Activated CD8-positive, alpha-beta T cell treated with anti-CD3 and anti-CD28 coated beads for 36 hours (primary cell): ENCODE data around the gene KRT37. TPM values are rescaled to one million over a fixed set of nuclear protein-coding genes. Genes with fewer than 3 reads are reported as not detected.

Source experiments
- ATAC-seq: fragments of 200-7000 bp; cut with Tn5 transposase; one replicate; pipeline ENCODE4 v1.10.0; 2021; ENCODE audit warnings: mild to moderate bottlenecking, moderate library complexity
- CTCF ChIA-PET: fragments of 350-600 bp; sonication (Branson Sonifier 250); formaldehyde crosslinking; loops from one replicate; lab custom pipeline; 2021; ENCODE audit warnings: antibody characterized with exemption; lab: Charles Lee
- POLR2A ChIA-PET: fragments of 350-600 bp; sonication (Branson Sonifier 250); formaldehyde crosslinking; loops from one replicate; lab custom pipeline; 2021; ENCODE audit warnings: antibody characterized with exemption; lab: Charles Lee
- DNase-seq: peaks from one replicate; pipeline ENCODE4 v3.0.0-alpha.2; 2020
- H3K27ac Mint-ChIP-seq: one replicate; pipeline ENCODE4 v1.8.0; 2021; ENCODE audit warnings: mild to moderate bottlenecking, mixed read lengths
- H3K27me3 Mint-ChIP-seq: one replicate; pipeline ENCODE4 v1.8.0; 2021; ENCODE audit warnings: mixed read lengths
- H3K36me3 Mint-ChIP-seq: one replicate; pipeline ENCODE4 v1.8.0; 2021; ENCODE audit warnings: low read depth, mixed read lengths
- H3K4me1 Mint-ChIP-seq: one replicate; pipeline ENCODE4 v1.8.0; 2021; ENCODE audit warnings: low read depth, mixed read lengths
- H3K4me3 Mint-ChIP-seq: one replicate; pipeline ENCODE4 v1.8.0; 2021; ENCODE audit warnings: mild to moderate bottlenecking, moderate library complexity, mixed read lengths
- H3K9me3 Mint-ChIP-seq: one replicate; pipeline ENCODE4 v1.8.0; 2021; ENCODE audit warnings: mixed read lengths
- CTCF ChIP-seq: fragments of 200-600 bp; IDR thresholded peaks from one replicate; pipeline ENCODE4 v1.8.0; 2022; ENCODE audit warnings: antibody characterized with exemption, mild to moderate bottlenecking
- intact Hi-C: fragments of 100-400 bp; cut with micrococcal nuclease; formaldehyde crosslinking; loops from one replicate; pipeline ENCODE4 v1.10.0; 2022
- total RNA-seq, 2 experiments: library from RNA; stranded (reverse); gene quantifications; one replicate each; pipeline ENCODE4 v1.2.3, GENCODE V29; 2021

Gene KRT37
- total RNA-seq, 2 experiments from 2014 or later, result not detected

GRCh38 chr17:41464173-41464572 is 39.8 kb upstream of the KRT37 start:
- ChIA-PET POLR2A (no interaction called here), CTCF (interaction anchor here (1.4 kb wide), 1 partner anchor 23 kb away, joined by 3 read pairs; no protein-coding TSS in a partner anchor)
- H3K9me3 Mint-ChIP-seq, result no peaks in the 10 kb centered on the region
- H3K4me1 Mint-ChIP-seq, result no peaks in the 10 kb centered on the region
- no peak for ATAC-seq
- H3K36me3 Mint-ChIP-seq, result no peaks in the 10 kb centered on the region
- no peak overlapping the region for H3K27ac Mint-ChIP-seq
- DNase-seq, result no peak
- H3K27me3 Mint-ChIP-seq, result peaks cover 2% of the 10 kb centered on the region
- no peak for TF ChIP-seq CTCF
- H3K4me3 Mint-ChIP-seq, result no peak overlapping the region
- intact Hi-C loops, result no loop called here

- no peaks in the 10 kb centered on the region for H3K9me3 Mint-ChIP-seq
- no peaks in the 10 kb centered on the region for H3K4me1 Mint-ChIP-seq
- H3K4me3 Mint-ChIP-seq, result no peak overlapping the region
- H3K36me3 Mint-ChIP-seq, result no peaks in the 10 kb centered on the region
- ATAC-seq, result no peak
- POLR2A ChIA-PET, result no interaction called here
- intact Hi-C loops, result no loop called here
- no peak for TF ChIP-seq CTCF
- no peak overlapping the region for H3K27ac Mint-ChIP-seq
- CTCF ChIA-PET, result interaction anchor here (0.9 to 1.4 kb wide), 3 partner anchors 11 to 25 kb away, joined by 3 read pairs; no protein-coding TSS in a partner anchor
- H3K27me3 Mint-ChIP-seq, result peaks cover 2% of the 10 kb centered on the region
- DNase-seq, result no peak
Observed at GRCh38 chr17:41463746-41464145, 39.4 kb upstream of the KRT37 start.

- intact Hi-C loops, result no loop called here
- Mint-ChIP-seq H3K27me3 (no peaks in the 10 kb centered on the region), H3K27ac (no peak overlapping the region), H3K9me3 (no peaks in the 10 kb centered on the region), H3K4me3 (no peak overlapping the region), H3K36me3 (no peaks in the 10 kb centered on the region), H3K4me1 (no peaks in the 10 kb centered on the region)
- ChIA-PET CTCF (interaction anchor here (1.3 to 2.7 kb wide), 2 partner anchors 10 to 24 kb away, joined by 3 to 8 read pairs; no protein-coding TSS in a partner anchor), POLR2A (no interaction called here)
- DNase-seq, result no peak
- ATAC-seq, result no peak
- TF ChIP-seq CTCF, result no peak
Observed at GRCh38 chr17:41462705-41463104, 38.3 kb upstream of the KRT37 start.

- Mint-ChIP-seq H3K36me3 (no peaks in the 10 kb centered on the region), H3K4me1 (no peaks in the 10 kb centered on the region), H3K27me3 (no peaks in the 10 kb centered on the region), H3K27ac (no peak overlapping the region), H3K9me3 (no peaks in the 10 kb centered on the region), H3K4me3 (no peak overlapping the region)
- no peak for TF ChIP-seq CTCF
- intact Hi-C loops, result no loop called here
- no peak for ATAC-seq
- no peak for DNase-seq
- POLR2A ChIA-PET, result no interaction called here
- CTCF ChIA-PET, result interaction anchor here (0.9 kb wide), 1 partner anchor 11 kb away, joined by 3 read pairs; no protein-coding TSS in a partner anchor
Observed at GRCh38 chr17:41457676-41458075, 33.3 kb upstream of the KRT37 start.

- H3K4me3 Mint-ChIP-seq, result no peak overlapping the region
- ATAC-seq, result no peak
- peaks cover 1% of the 10 kb centered on the region for H3K27me3 Mint-ChIP-seq
- no peak for TF ChIP-seq CTCF
- no peak for DNase-seq
- intact Hi-C loops, result no loop called here
- no peaks in the 10 kb centered on the region for H3K9me3 Mint-ChIP-seq
- POLR2A ChIA-PET, result no interaction called here
- no peak overlapping the region for H3K27ac Mint-ChIP-seq
- H3K4me1 Mint-ChIP-seq, result no peaks in the 10 kb centered on the region
- H3K36me3 Mint-ChIP-seq, result no peaks in the 10 kb centered on the region
- CTCF ChIA-PET, result no interaction called here
Observed at GRCh38 chr17:41456204-41456603, 31.8 kb upstream of the KRT37 start.
